DOHH2 (cell line): ENCODE results near the gene SPRR1A.

Experiments
- EZH2phosphoT487 ChIP-seq: fragments of 200-600 bp; sonication (generic); IDR thresholded peaks from 2 replicates; pipeline ENCODE4 v1.6.1; 2017; ENCODE audit warnings: borderline replicate concordance, mild to moderate bottlenecking, antibody characterized with exemption, low read length, moderate library complexity, mixed read lengths
- TF ChIP-seq, protein P1 (sequence below): fragments of 200-600 bp; sonication (generic); IDR thresholded peaks from one replicate; pipeline ENCODE4 v1.5.1; 2014; ENCODE audit warnings: antibody characterized with exemption, mild to moderate bottlenecking, low read depth, low read length; ENCODE audit not compliant: poor library complexity, severe bottlenecking

DNA sequence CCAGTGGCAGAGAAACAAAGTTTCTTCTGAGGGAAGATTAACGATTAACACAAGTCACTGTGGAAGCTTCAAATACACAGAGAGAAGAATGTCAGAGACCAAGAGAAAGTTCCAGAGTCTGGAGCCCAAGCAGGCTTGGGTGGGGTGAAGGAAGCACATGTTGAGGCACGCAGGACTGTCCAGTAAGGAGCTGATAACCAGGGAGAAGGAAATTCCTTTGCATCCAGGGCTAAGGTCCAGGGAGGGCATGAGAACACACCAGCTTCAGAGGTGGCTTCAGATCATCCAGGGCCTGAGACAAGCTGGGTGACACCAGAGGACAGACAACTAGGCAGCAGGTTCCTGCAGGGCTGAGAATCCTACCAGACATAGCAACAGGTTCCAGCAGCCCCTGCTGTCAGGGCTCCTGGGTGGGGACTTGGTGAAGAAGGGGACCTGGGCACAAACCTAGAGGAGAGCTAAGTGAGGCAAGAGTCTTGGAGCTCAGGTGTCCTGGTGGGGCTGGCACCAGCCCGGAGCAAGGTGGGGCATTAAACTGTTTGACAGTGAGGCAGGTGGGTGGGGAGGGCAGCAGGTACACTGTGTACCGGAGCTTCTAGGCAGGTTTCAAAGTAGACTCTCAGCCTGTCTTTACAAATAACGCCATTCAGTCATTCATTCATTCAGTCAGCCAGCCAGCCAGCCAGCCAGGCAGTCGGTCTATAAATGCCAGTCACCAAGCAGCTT, 2.6 kb upstream of the SPRR1A start:
- TF ChIP-seq, protein P1, sequence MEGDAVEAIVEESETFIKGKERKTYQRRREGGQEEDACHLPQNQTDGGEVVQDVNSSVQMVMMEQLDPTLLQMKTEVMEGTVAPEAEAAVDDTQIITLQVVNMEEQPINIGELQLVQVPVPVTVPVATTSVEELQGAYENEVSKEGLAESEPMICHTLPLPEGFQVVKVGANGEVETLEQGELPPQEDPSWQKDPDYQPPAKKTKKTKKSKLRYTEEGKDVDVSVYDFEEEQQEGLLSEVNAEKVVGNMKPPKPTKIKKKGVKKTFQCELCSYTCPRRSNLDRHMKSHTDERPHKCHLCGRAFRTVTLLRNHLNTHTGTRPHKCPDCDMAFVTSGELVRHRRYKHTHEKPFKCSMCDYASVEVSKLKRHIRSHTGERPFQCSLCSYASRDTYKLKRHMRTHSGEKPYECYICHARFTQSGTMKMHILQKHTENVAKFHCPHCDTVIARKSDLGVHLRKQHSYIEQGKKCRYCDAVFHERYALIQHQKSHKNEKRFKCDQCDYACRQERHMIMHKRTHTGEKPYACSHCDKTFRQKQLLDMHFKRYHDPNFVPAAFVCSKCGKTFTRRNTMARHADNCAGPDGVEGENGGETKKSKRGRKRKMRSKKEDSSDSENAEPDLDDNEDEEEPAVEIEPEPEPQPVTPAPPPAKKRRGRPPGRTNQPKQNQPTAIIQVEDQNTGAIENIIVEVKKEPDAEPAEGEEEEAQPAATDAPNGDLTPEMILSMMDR: no peak
- TF ChIP-seq EZH2phosphoT487: no peak
